Stimulated activated CD4-positive, alpha-beta T cell treated with anti-CD3 and anti-CD28 coated beads, Interleukin-1b, Interleukin-23, amount 100 ng/mL, for 1 hour (primary cell): ENCODE results near the gene YDJC.
A peak's percentile ranks its signal among the peaks of the same experiment; 100 is the strongest.
"Not testable (repeated sequence)": the region's sequence is repeated elsewhere in the genome, so short reads cannot be mapped to it uniquely, and the experiment has no call there.

Experiments used
- DNase-seq, 2 donors: peaks; one replicate each; pipeline ENCODE4 v3.0.0-alpha.2; 2020; ENCODE audit warnings: low read depth in 2 of 2

YDJC gene

GRCh38 chr22:21629255-21630149 lies at the start of gene YDJC:
Gene YDJC, minus strand, starts transcription at chr22:21630022. Its CDS starts 8 bp downstream, at chr22:21630014.
- DNase-seq: peak; percentile 91 to 95

DNA sequence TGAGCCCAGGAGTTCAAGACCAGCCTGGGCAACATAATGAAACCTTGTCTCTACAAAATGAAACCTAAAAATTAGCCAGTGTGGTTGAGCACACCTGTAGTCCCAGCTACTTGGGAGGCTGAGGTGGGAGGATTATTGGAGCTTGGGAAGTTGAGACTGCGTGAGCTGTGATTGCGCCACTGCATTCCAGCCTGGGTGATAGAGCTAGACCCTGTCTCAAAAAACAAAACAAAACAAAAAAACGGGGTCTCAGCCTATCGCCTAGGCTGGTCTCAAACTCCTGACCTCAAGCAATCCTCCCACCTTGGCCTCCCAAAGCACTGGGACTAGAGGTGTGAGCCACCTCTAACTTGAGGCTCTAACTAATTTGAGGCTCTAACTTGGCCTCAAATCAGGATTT lies 49.6 kb upstream of the YDJC start:
- DNase-seq: no peak

DNA sequence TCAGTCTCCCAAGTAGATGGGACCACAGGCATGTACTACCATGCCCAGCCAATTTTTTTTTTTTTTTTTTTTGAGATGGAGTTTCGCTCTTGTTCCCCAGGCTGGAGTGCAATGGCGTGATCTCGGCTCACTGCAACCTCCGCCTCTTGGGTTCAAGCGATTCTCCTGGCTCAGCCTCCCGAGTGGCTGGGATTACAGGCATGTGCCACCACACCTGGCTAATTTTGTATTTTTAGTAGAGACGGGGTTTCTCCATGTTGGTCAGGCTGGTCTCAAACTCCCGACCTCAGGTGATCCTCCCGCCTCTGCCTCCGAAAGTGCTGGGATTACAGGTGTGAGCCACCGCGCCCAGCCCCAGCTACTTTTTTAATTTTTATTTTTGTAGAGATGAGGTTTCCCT lies 49.0 kb upstream of the YDJC start:
- not testable (repeated sequence) for DNase-seq

DNA sequence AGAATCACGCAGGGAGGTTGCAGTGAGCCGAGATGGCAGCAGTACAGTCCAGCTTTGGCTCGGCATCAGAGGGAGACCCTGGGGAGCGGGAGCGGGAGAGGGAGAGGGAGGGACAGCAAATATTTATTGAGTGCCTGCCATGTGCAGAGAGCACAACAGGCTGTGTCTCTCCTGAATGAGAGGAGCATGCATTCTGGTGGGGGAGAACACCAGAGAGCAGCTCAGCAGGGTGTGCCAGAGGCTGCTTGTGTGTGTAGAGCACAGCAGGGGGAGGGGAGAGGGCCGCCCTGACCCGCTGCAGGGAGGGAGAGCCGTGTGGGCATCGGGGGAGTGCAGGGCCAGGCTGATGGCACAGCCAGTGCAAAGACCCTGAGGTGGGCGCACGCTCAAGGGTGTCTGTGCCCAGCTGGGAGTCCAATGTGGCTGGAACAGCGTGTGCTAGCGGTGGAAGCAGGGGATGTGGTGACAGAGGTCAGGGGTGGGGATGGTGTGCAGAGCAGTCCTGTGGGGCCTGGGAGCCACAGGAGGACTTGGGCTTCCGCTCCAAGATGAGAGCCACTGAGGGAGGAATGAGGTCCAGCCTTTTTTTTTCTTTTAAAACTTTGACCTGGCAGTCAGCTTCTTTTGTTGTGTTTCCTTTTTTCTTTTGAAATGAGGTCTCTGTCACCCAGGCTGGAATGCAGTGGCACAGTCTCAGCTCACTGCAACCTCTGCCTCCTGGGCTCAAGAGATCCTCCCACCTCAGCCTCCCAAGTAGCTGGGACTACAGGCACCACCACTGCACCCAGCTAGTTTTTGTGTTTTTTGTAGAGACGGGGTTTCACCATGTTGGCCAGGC lies 48.0 kb upstream of the YDJC start:
- no peak for DNase-seq

DNA sequence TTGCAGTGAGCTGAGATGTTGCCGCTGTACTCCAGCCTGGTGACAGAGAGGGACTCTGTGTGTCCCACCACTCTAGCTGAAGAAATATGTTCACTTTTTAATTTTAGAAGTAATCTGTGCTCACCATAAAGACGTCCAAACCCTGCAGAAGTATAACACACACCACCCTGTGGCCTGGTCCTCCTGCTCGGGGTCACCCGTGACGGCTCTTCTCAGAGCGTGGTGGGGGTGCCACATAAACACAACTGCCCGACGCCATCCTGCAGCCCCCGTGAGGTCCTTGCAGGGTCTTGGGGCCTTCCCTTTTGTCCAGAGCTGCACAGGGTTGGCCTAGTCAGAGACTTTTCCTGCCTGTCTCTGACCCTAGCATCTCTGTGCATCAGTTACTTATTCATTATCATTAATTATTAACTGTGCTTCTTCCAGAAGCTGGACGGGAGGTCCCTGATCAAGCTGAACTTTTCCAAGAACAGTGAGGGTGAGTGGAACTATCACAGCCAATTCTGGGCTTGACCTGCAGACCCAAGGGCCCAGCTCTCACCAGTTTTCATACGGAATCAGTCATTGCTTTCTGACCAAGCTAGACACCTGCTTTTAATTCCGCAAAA lies 44.9 kb upstream of the YDJC start:
- no peak for DNase-seq

DNA sequence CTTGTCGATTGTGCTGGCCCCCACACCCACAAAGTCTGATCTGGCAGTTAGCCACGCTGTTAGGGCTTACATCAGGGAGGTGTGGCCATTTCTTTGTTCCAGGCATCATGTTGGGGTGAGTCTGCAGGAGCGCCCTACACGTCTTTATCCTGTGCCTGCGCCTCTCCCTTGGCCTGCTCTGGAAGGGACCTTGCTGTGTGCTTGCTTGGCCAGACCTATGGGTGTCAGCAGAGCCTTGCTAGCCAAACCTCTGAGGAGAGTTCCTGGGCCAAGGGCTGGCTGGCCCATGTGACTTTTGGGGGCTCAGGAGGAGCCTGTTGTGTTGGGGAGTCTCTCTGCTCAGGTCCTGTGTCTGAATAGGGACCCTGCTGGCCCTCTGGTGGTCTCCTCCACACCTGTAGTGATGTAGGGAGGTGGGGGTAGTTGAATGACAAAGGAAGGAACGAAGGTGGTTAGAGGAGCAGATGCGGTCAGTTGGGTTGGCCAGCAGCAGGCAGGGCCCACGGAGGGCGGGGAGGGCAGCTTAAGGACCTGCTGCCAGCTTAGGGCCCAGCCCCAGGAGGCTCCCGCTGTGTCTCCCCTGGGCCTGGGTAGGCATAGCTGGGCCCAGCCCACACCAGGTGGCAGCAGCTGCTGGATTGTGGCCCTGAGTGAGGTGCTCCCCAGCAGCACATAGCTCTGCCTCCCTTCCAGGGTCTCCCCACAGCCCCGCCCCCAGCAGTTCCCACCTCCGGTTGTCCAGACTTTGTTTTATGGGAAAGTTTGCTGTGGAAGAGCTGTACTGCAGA lies 43.9 kb upstream of the YDJC start:
- no peak for DNase-seq

- no peak for DNase-seq
These were observed 42.3 kb upstream of the YDJC start for GRCh38 chr22:21672107-21672629.

DNA sequence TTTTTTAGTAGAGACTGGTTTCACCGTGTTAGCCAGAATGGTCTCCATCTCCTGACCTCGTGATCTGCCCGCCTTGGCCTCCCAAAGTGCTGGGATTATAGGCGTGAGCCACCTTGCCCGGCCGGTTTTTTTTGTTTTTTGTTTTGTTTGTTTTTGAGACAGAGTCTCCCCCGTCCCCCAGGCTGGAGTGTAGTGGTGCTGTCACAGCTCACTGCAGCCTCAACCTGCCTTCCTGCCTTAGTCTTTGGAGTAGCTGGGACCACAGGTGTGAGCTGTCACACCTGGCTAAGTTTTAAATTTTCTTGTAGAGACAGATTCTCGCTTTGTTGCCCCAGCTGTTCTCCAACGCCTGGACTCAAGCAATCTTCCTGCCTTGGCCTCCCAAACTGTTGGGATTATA lies 39.2 kb upstream of the YDJC start:
- DNase-seq: no peak

DNA sequence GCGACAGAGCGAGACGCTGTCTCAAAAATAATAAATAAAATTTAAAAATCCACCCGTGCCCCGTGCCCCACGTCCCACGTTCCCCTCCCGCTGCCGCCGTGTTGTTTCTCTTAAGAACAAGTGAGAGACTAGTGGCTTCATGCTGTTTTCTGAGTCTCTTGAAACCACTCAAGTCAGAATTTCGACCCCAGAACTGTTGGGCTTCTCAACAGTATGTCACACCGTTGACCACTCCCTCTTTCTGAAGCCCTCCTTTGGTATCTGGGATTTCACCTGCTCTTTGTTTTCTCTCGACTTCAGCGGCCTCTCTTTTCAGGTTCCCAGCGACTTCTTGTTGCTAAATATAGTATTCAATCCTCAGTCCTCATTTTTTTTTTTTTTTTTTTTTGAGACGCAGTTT lies 37.0 kb upstream of the YDJC start:
- DNase-seq: no peak

DNA sequence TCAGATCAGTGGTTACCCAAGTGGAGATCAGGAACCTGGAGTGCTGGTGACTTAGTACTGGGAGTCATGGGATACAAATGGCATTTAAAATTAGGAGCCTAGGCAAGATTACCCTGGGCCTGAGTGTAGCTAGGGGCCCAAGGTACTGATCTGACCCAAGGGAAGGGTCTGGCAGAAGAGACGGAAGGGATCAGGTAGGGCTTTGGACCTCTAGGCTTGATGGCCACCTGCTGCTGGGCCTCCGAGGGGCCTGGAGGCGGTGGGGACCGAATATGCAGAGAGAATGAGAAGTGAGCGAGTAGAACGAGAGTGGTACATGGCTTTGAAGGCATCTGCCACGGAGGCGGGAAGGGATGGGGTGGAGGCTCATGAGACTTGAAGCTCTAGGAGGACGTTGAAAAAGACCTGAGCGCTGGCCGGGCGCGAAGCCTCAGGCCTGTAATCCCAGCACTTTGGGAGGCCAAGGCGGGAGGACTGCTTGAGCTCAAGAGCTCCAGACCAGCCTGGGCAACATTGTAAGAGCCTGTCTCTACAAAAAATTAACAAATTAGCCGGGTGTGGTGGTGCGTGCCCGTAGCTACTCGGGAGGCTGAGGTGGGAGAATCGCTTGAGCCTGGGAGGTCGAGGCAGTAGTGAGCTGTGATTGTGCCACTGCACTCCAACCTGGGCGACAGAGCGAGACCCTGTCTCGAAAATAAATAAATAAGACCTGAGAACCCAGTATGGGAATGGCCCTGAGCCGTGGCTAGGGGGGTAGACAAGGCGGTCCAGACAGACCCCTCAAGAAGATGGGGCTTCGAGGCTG lies 35.4 kb upstream of the YDJC start:
- DNase-seq: no peak

- no peak for DNase-seq
These were observed 33.9 kb upstream of the YDJC start for GRCh38 chr22:21663738-21664137.

- DNase-seq: no peak
These were observed 32.2 kb upstream of the YDJC start for GRCh38 chr22:21661991-21662390.

DNA sequence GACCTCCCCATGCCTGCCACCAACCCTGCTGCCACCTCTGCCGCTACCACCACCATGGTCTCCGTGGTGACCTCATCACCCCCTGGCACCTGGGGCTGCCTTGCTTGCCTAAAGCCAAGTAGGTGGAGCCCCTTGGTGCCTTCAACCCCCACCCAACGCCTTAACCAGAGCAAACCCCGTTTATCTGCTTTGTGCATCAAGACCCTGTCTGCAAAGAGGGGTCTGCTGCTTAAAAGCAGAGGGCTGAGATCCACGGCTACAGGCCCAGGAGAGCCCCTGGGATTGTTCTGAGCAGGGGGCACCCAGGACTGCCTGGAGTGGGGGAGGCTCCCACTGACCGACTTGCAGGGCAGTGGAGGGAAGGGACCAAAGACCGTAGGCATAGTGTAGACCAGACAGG lies 31.1 kb upstream of the YDJC start:
- no peak for DNase-seq

- DNase-seq: no peak
These were observed 30.2 kb upstream of the YDJC start for GRCh38 chr22:21659864-21660525.

DNA sequence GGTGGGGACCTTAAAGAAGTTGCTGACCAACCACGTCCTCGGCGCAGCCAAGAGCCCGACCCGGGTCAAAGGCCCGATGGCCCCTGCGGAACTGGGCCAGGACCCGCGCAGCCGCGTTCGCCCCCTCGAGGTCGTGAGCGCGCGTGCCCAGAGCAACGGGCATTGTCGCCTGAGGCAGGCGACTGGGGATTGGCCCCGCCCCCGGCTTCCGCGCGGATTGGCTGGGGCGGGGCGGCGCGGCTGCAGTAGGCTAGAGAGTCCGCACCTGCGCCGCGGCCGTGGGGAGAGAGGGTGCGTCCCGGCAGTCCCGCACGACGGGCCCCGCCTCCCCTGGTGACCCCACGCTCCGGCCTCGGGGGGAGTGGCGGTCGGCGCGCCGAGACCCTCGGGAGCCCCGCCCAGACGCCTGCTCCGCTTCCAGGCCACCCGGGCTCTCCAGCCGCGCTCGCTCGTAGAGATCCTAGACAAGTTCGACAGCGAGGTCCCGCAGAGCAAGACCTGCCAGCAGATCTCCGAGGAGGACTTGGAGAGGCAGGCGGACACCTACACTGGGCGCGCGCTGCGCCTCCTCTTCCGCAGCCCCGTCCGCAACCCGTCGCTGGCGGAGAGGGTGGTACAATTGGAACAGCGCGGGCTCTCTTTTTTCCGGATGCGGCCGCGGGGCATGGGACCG lies 27.7 kb upstream of the YDJC start:
- peak; percentile 37 to 60 for DNase-seq

DNA sequence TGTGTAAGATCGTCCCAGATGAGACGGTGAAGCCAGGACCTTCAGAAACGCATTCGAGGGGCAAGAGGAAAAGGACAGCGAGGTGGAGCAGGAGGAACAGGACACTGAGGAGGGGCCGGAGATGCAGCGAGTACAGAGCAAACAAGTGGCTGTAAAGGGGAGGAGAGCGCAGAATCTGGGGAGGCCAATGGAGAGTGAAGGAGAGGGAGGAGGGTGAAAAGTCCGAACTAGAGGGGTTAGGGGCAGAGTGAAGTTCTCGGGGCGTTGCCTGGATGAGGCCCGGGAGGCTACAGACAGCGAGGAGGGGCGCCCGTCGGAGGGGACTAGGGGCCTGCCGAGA lies 27.2 kb upstream of the YDJC start:
- no peak for DNase-seq

DNA sequence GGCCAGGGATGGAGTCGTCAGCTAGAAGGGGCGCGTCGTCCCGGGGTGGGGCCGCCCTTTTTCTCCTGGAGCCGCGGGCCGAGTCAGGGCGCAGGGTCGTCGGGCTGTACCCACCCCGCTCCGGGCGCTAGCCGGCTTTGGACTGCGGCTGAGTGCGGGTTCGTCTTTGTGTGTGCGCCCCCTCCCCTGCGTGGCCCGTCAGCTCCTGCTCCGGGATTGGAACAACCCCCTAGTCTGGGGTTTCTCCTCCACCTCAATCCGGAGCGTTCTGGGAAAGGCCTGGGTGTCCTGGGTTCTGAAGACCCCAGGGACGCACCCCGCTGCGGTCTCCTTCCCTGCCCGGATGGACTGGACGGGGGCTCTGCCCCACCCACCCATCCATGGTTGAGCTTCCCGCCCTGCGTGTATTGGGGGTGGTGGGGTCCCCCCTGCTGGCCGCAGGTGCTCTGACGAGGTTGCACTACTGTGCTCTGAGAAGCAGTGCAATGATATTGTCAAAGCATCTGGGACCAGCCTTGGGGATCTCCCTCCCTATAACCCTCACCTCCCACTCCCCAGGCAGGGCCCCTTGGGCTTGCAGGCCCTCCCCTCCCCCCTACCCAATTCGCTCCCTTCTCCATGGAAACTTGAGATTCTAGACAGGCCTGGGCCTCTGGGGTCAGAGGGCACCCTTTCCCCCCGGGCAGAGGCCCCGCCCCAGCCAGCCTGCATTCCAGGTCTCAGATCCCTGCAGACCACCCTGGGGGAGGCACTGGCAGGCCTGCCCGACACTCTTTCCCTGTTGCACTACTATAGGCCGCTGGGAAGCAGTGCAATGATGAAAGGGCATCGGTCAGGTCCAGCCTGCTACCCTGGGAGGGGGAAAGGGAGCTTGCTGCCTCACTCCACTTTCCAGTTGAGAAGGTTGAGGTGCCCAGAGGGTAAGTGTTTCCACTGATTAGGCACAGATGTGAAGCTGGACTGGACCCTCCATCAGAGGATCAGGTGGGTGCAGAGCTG lies 23.0 kb upstream of the YDJC start:
- DNase-seq: no peak

DNA sequence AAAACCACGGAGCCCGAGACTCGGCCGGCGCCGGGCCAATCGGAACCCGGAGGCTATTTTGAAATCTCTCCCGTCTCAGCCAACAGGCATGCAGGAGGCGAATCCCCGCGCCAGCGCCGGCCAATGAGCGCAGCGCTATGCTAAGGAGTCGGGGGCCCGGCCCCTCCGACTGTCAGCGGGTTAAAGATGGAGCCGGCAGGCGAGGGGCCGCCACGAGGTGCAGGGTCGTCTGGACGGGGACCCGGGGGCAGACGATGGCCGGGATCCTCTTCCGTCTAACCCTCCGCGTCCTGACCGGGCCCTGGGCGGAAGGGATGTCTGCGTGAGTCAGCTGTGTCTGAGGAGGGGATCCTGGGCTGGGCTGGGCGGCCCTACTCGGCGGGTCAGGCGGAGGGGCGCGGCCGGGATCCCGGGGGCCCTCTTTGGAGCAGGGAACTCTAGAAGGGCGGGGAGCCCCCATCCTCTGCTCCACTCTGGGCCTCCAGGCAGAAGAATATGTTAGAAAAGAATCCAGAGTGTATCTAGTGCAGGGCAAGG lies 22.3 kb upstream of the YDJC start:
- peak; percentile 38 to 65 for DNase-seq
